IPS-18a (cell line): ENCODE data around the gene STMP1.

ENCODE experiments used
- H3K27ac ChIP-seq: one replicate; pipeline ENCODE4 v1.5.1; 2013; ENCODE audit warnings: low read length
- H3K27me3 ChIP-seq: one replicate; pipeline ENCODE4 v1.6.1; 2013; ENCODE audit warnings: mild to moderate bottlenecking, low read length; ENCODE audit not compliant: control insufficient read depth, insufficient read depth
- H3K36me3 ChIP-seq: one replicate; pipeline ENCODE4 v1.6.1; 2013; ENCODE audit warnings: low read depth, low read length; ENCODE audit not compliant: control insufficient read depth
- H3K4me1 ChIP-seq: one replicate; pipeline ENCODE4 v1.6.1; 2013; ENCODE audit warnings: low read depth, low read length; ENCODE audit not compliant: control insufficient read depth
- H3K4me3 ChIP-seq: one replicate; pipeline ENCODE4 v1.5.1; 2013; ENCODE audit warnings: low read length
- H3K9ac ChIP-seq: one replicate; pipeline ENCODE4 v1.6.1; 2013; ENCODE audit warnings: mild to moderate bottlenecking, low read length, moderate library complexity
- H3K9me3 ChIP-seq: one replicate; pipeline ENCODE4 v1.6.1; 2013; ENCODE audit warnings: low read depth, low read length; ENCODE audit not compliant: control insufficient read depth

Gene STMP1

GRCh38 chr7:135706038-135706742 is 43.9 kb downstream of the STMP1 start:
- Histone ChIP-seq H3K9ac (no peak overlapping the region), H3K4me1 (peaks cover 2% of the 10 kb centered on the region), H3K36me3 (no peaks in the 10 kb centered on the region), H3K27ac (no peak overlapping the region), H3K9me3 (no peaks in the 10 kb centered on the region), H3K4me3 (no peak overlapping the region), H3K27me3 (no peaks in the 10 kb centered on the region)

GRCh38 chr7:135706858-135707569 is 44.7 kb downstream of the STMP1 start:
- Histone ChIP-seq H3K27me3 (no peaks in the 10 kb centered on the region), H3K9ac (no peak overlapping the region), H3K4me1 (peaks cover 5% of the 10 kb centered on the region), H3K27ac (no peak overlapping the region), H3K36me3 (no peaks in the 10 kb centered on the region), H3K9me3 (no peaks in the 10 kb centered on the region), H3K4me3 (no peak overlapping the region)

DNA sequence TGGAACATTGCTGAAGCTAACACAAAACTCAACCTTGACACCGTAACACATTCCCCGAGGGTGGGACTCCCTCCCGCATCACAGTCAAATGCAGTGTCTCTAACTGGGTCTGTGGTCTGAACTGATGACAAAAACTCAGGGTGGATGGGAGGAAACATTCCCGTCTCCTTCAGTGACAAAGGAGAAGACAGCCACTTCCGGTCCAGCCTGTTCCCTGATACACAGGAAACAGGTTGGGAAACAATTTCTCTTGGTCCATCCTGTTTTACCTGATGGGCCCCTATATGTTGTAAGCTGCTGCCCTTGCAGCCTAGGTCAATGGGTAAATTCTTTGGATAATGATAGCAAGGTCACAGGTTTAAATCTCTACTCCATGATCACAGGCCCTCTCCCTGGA is 45.3 kb downstream of the STMP1 start:
- Histone ChIP-seq H3K9ac (no peak overlapping the region), H3K9me3 (no peaks in the 10 kb centered on the region), H3K4me1 (peaks cover 5% of the 10 kb centered on the region), H3K36me3 (no peaks in the 10 kb centered on the region), H3K4me3 (no peak overlapping the region), H3K27ac (no peak overlapping the region), H3K27me3 (no peaks in the 10 kb centered on the region)

- Histone ChIP-seq H3K27me3 (no peaks in the 10 kb centered on the region), H3K9me3 (no peaks in the 10 kb centered on the region), H3K9ac (no peak overlapping the region), H3K36me3 (no peaks in the 10 kb centered on the region), H3K27ac (no peak overlapping the region), H3K4me1 (peaks cover 5% of the 10 kb centered on the region), H3K4me3 (no peak overlapping the region)
These were observed 45.7 kb downstream of the STMP1 start for GRCh38 chr7:135708041-135708440.

DNA sequence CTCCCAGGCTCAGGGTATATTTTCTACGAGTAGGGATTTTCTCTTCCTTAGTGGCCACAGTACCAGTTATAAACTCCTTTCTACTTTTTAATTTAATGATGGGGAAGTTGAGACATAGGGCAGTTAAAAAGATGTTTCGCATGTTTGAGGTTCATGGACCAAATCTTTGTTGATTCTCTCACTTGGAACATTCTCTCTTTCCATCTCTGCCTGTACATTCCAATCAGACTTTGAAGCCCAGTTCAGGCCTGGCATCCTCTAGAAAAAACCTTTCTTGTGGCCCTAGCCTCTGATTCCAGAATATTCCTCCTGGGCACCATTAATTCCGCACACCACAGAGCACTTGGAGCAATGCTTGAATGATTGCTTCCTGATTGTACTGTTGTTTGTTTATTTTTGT is 47.2 kb downstream of the STMP1 start:
- Histone ChIP-seq H3K4me1 (peaks cover 5% of the 10 kb centered on the region), H3K9ac (no peak overlapping the region), H3K4me3 (no peak overlapping the region), H3K9me3 (no peaks in the 10 kb centered on the region), H3K36me3 (no peaks in the 10 kb centered on the region), H3K27me3 (no peaks in the 10 kb centered on the region), H3K27ac (no peak overlapping the region)

DNA sequence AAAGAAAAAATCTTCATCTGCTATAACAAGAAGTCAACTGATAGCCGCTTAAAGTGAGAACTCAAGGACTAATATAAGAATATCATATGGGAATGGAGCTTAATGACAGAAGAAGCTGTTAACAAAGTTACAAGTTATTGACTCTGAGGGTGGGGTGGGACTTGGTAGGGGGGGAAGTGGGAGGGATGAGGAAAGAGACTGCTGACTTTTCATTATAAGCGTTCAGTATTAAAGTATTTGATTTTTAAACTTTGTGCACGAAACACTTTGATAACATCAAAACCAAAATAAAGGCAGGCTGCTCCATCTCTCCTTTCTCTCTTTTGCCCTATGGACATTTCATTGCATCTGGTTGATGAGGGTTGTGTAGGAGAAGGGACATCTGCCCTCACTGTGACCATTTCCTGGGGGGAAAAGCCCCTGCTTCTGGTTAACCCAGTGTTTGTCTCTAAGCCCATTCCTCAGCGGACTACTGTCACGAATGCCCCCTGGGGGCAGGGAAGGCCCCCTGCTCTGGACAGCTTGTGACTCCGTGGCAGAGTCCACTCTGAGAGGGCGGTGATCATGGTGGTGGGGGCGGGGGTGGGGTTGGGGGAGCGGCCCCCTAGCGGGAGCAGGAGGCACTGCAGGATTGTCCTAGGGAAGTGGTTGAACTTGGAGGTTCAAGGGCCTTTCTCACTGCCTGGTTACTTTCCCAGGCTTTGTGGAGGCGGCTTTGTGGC is 48.3 kb downstream of the STMP1 start:
- Histone ChIP-seq H3K4me3 (peak overlapping the region; percentile 14), H3K4me1 (peaks cover 5% of the 10 kb centered on the region), H3K27ac (no peak overlapping the region), H3K27me3 (no peaks in the 10 kb centered on the region), H3K9me3 (no peaks in the 10 kb centered on the region), H3K9ac (no peak overlapping the region), H3K36me3 (no peaks in the 10 kb centered on the region)

- Histone ChIP-seq H3K36me3 (no peaks in the 10 kb centered on the region), H3K27me3 (no peaks in the 10 kb centered on the region), H3K27ac (no peak overlapping the region), H3K4me1 (peaks cover 5% of the 10 kb centered on the region), H3K9me3 (no peaks in the 10 kb centered on the region), H3K9ac (no peak overlapping the region), H3K4me3 (no peak overlapping the region)
These were observed 48.8 kb downstream of the STMP1 start for GRCh38 chr7:135711139-135711469.

DNA sequence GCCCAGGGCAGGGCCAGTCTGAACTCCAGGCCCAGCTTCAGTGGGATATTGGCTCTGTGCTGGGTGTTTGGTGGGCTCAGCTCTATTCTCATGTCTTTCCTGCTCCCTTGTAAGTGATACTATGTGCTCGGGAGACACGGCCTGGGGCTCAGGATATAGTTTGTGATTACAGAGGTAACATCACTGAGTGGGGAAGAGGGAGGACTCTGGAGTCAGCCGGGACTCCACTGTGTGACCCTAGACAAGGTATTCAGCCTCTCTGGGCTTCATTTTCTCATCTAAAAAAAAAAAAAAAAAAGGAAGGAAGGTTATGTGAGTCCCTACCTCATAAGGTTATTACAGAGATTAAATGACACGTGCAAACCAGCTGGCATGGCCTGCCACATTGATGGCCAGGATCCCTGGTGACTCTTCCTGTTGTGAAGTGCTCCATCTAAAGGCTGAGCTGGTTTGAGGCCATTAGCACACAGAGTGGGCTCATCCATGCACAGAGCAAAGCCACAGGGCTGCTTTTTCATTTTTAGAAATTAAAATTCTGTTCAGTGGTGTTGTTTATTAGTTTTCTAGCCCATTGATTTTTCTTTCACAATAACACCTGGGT is 50.0 kb downstream of the STMP1 start:
- Histone ChIP-seq H3K36me3 (no peaks in the 10 kb centered on the region), H3K9me3 (no peaks in the 10 kb centered on the region), H3K4me1 (peaks cover 5% of the 10 kb centered on the region), H3K9ac (no peak overlapping the region), H3K27ac (no peak overlapping the region), H3K4me3 (no peak overlapping the region), H3K27me3 (no peaks in the 10 kb centered on the region)

- Histone ChIP-seq H3K4me3 (no peak overlapping the region), H3K36me3 (no peaks in the 10 kb centered on the region), H3K9ac (no peak overlapping the region), H3K27me3 (no peaks in the 10 kb centered on the region), H3K9me3 (no peaks in the 10 kb centered on the region), H3K4me1 (peaks cover 5% of the 10 kb centered on the region), H3K27ac (no peak overlapping the region)
These were observed 50.5 kb downstream of the STMP1 start for GRCh38 chr7:135712796-135713195.

- peaks cover 5% of the 10 kb centered on the region for H3K4me1 ChIP-seq
- H3K27ac ChIP-seq: no peak overlapping the region
- no peaks in the 10 kb centered on the region for H3K27me3 ChIP-seq
- H3K4me3 ChIP-seq: no peak overlapping the region
- no peaks in the 10 kb centered on the region for H3K9me3 ChIP-seq
- no peaks in the 10 kb centered on the region for H3K36me3 ChIP-seq
- H3K9ac ChIP-seq: no peak overlapping the region
These were observed 51.6 kb downstream of the STMP1 start for GRCh38 chr7:135713836-135714470.

DNA sequence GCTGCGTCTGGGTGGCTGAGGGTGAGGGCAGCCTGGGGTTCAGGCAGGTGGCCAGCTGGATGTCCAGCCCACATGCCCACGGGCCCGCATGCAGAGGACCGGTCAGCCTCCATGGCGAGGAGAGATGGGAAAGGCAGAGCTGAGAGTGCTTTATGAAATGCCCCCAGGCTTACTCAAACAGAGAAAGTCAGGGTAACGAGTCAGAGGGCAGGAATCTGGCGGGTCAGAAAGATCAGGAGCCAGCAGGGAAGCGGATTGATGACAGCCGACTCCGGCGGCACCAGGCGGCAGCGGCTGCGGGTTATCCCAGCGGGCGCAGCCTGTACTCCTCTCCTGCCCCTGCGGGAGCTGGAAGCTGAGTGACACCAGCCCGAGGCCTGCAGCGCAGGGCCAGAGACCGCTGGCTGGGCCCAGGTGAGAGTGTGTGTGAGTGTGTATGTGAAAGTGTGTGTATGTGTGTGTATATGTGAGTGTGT is 52.3 kb downstream of the STMP1 start:
- no peak overlapping the region for H3K27ac ChIP-seq
- H3K36me3 ChIP-seq: no peaks in the 10 kb centered on the region
- H3K4me3 ChIP-seq: no peak overlapping the region
- no peaks in the 10 kb centered on the region for H3K9me3 ChIP-seq
- H3K27me3 ChIP-seq: no peaks in the 10 kb centered on the region
- peaks cover 5% of the 10 kb centered on the region for H3K4me1 ChIP-seq
- H3K9ac ChIP-seq: no peak overlapping the region
